Activated CD8-positive, alpha-beta T cell treated with anti-CD3 and anti-CD28 coated beads for 36 hours (primary cell): ENCODE data around the gene GOLGA6L2. TPM values are rescaled to one million over a fixed set of nuclear protein-coding genes. Genes with fewer than 3 reads are reported as not detected.
"Not testable (repeated sequence)": the region's sequence is repeated elsewhere in the genome, so short reads cannot be mapped to it uniquely, and the experiment has no call there.

Experiments used
- ATAC-seq: fragments of 200-7000 bp; cut with Tn5 transposase; one replicate; pipeline ENCODE4 v1.10.0; 2021; ENCODE audit warnings: mild to moderate bottlenecking, moderate library complexity
- CTCF ChIA-PET: fragments of 350-600 bp; sonication (Branson Sonifier 250); formaldehyde crosslinking; loops from one replicate; lab custom pipeline; 2021; ENCODE audit warnings: antibody characterized with exemption; lab: Charles Lee
- POLR2A ChIA-PET: fragments of 350-600 bp; sonication (Branson Sonifier 250); formaldehyde crosslinking; loops from one replicate; lab custom pipeline; 2021; ENCODE audit warnings: antibody characterized with exemption; lab: Charles Lee
- DNase-seq: peaks from one replicate; pipeline ENCODE4 v3.0.0-alpha.2; 2020
- H3K27ac Mint-ChIP-seq: one replicate; pipeline ENCODE4 v1.8.0; 2021; ENCODE audit warnings: mild to moderate bottlenecking, mixed read lengths
- H3K27me3 Mint-ChIP-seq: one replicate; pipeline ENCODE4 v1.8.0; 2021; ENCODE audit warnings: mixed read lengths
- H3K36me3 Mint-ChIP-seq: one replicate; pipeline ENCODE4 v1.8.0; 2021; ENCODE audit warnings: low read depth, mixed read lengths
- H3K4me1 Mint-ChIP-seq: one replicate; pipeline ENCODE4 v1.8.0; 2021; ENCODE audit warnings: low read depth, mixed read lengths
- H3K4me3 Mint-ChIP-seq: one replicate; pipeline ENCODE4 v1.8.0; 2021; ENCODE audit warnings: mild to moderate bottlenecking, moderate library complexity, mixed read lengths
- H3K9me3 Mint-ChIP-seq: one replicate; pipeline ENCODE4 v1.8.0; 2021; ENCODE audit warnings: mixed read lengths
- CTCF ChIP-seq: fragments of 200-600 bp; IDR thresholded peaks from one replicate; pipeline ENCODE4 v1.8.0; 2022; ENCODE audit warnings: antibody characterized with exemption, mild to moderate bottlenecking
- intact Hi-C: fragments of 100-400 bp; cut with micrococcal nuclease; formaldehyde crosslinking; loops from one replicate; pipeline ENCODE4 v1.10.0; 2022
- total RNA-seq, 2 experiments: library from RNA; stranded (reverse); gene quantifications; one replicate each; pipeline ENCODE4 v1.2.3, GENCODE V29; 2021

The GOLGA6L2 gene
- total RNA-seq, 2 experiments from 2014 or later, result not detected

- Mint-ChIP-seq H3K4me3 (no peak overlapping the region), H3K4me1 (no peaks in the 10 kb centered on the region), H3K27ac (no peak overlapping the region), H3K9me3 (no peaks in the 10 kb centered on the region), H3K27me3 (peaks cover 4% of the 10 kb centered on the region), H3K36me3 (no peaks in the 10 kb centered on the region)
- TF ChIP-seq CTCF, result no peak
- DNase-seq (no peak), ATAC-seq (no peak)
- ChIA-PET CTCF (no interaction called here), POLR2A (no interaction called here)
- intact Hi-C loops, result no loop called here
Observed at GRCh38 chr15:23439513-23439912, 7.5 kb downstream of the GOLGA6L2 start.

GRCh38 chr15:23438816-23439466, 8.1 kb downstream of the GOLGA6L2 start:
- Mint-ChIP-seq H3K27me3 (peaks cover 4% of the 10 kb centered on the region), H3K36me3 (no peaks in the 10 kb centered on the region), H3K4me3 (no peak overlapping the region), H3K9me3 (no peaks in the 10 kb centered on the region), H3K4me1 (no peaks in the 10 kb centered on the region), H3K27ac (no peak overlapping the region)
- DNase-seq (no peak), ATAC-seq (no peak)
- ChIA-PET POLR2A (no interaction called here), CTCF (no interaction called here)
- TF ChIP-seq CTCF, result no peak
- intact Hi-C loops, result no loop called here

GRCh38 chr15:23437673-23438072, 9.4 kb downstream of the GOLGA6L2 start:
- DNase-seq (no peak), ATAC-seq (no peak)
- ChIA-PET CTCF (no interaction called here), POLR2A (no interaction called here)
- TF ChIP-seq CTCF, result no peak
- intact Hi-C loops, result no loop called here
- no peak overlapping the region for H3K27ac Mint-ChIP-seq
- no peaks in the 10 kb centered on the region for H3K9me3 Mint-ChIP-seq
- peaks cover 3% of the 10 kb centered on the region for H3K27me3 Mint-ChIP-seq
- H3K36me3 Mint-ChIP-seq, result no peaks in the 10 kb centered on the region
- no peak overlapping the region for H3K4me3 Mint-ChIP-seq
- no peaks in the 10 kb centered on the region for H3K4me1 Mint-ChIP-seq

GRCh38 chr15:23437146-23437545, 9.9 kb downstream of the GOLGA6L2 start:
- Mint-ChIP-seq H3K4me3 (no peak overlapping the region), H3K27me3 (no peaks in the 10 kb centered on the region), H3K4me1 (no peaks in the 10 kb centered on the region), H3K9me3 (no peaks in the 10 kb centered on the region), H3K36me3 (no peaks in the 10 kb centered on the region), H3K27ac (no peak overlapping the region)
- ChIA-PET POLR2A (no interaction called here), CTCF (no interaction called here)
- ATAC-seq, result no peak
- TF ChIP-seq CTCF, result no peak
- no peak for DNase-seq
- intact Hi-C loops, result no loop called here

- ChIA-PET POLR2A (no interaction called here), CTCF (no interaction called here)
- no peaks in the 10 kb centered on the region for H3K4me1 Mint-ChIP-seq
- H3K4me3 Mint-ChIP-seq, result no peak overlapping the region
- intact Hi-C loops, result no loop called here
- H3K27ac Mint-ChIP-seq, result no peak overlapping the region
- ATAC-seq, result no peak
- H3K27me3 Mint-ChIP-seq, result no peaks in the 10 kb centered on the region
- TF ChIP-seq CTCF, result no peak
- DNase-seq, result no peak
- H3K9me3 Mint-ChIP-seq, result no peaks in the 10 kb centered on the region
- no peaks in the 10 kb centered on the region for H3K36me3 Mint-ChIP-seq
Observed at GRCh38 chr15:23436421-23436820, 10.6 kb downstream of the GOLGA6L2 start.

- intact Hi-C loops, CTCF ChIA-PET, H3K9me3 Mint-ChIP-seq: not testable (repeated sequence)
Observed at GRCh38 chr15:23434699-23435098, 12.3 kb downstream of the GOLGA6L2 start.

GRCh38 chr15:23425327-23425726, 21.7 kb downstream of the GOLGA6L2 start:
- POLR2A ChIA-PET, intact Hi-C loops, H3K27me3 Mint-ChIP-seq, H3K27ac Mint-ChIP-seq, H3K36me3 Mint-ChIP-seq, DNase-seq, H3K4me3 Mint-ChIP-seq, ATAC-seq, H3K4me1 Mint-ChIP-seq, H3K9me3 Mint-ChIP-seq, CTCF ChIA-PET: not testable (repeated sequence)

More at GRCh38 chr15:23434699-23435098, 12.3 kb downstream of the GOLGA6L2 start:
- H3K4me1 Mint-ChIP-seq, ATAC-seq, H3K27ac Mint-ChIP-seq, H3K36me3 Mint-ChIP-seq, H3K4me3 Mint-ChIP-seq, DNase-seq, POLR2A ChIA-PET, H3K27me3 Mint-ChIP-seq: not testable (repeated sequence)
